ENCODE results near the gene UBR7.

DNA sequence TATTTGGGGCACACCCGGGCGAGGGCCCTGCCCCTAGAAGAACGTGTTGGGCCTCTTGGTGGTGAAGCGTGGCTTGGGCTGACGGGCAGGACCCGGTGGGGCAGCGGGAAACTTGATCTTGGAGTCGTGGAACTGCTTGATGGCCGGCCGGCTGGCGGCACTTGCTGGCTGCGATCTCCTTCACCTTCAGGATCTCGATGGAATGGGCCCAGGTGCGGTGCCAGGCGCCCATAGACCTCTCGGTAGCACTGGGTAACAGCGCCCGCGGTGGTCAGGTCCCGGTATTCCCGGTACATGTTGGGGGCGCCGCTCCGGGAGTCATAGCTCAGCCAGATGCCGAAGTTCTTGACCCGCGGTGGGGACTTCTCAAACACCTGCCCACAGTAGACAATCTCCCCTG lies 16.5 kb downstream of the UBR7 start:
- no peak for TF ChIP-seq RAD21 (IDR thresholded peaks at IDR 0.05; ENCODE audit: low read depth)
- TF ChIP-seq, protein P1, sequence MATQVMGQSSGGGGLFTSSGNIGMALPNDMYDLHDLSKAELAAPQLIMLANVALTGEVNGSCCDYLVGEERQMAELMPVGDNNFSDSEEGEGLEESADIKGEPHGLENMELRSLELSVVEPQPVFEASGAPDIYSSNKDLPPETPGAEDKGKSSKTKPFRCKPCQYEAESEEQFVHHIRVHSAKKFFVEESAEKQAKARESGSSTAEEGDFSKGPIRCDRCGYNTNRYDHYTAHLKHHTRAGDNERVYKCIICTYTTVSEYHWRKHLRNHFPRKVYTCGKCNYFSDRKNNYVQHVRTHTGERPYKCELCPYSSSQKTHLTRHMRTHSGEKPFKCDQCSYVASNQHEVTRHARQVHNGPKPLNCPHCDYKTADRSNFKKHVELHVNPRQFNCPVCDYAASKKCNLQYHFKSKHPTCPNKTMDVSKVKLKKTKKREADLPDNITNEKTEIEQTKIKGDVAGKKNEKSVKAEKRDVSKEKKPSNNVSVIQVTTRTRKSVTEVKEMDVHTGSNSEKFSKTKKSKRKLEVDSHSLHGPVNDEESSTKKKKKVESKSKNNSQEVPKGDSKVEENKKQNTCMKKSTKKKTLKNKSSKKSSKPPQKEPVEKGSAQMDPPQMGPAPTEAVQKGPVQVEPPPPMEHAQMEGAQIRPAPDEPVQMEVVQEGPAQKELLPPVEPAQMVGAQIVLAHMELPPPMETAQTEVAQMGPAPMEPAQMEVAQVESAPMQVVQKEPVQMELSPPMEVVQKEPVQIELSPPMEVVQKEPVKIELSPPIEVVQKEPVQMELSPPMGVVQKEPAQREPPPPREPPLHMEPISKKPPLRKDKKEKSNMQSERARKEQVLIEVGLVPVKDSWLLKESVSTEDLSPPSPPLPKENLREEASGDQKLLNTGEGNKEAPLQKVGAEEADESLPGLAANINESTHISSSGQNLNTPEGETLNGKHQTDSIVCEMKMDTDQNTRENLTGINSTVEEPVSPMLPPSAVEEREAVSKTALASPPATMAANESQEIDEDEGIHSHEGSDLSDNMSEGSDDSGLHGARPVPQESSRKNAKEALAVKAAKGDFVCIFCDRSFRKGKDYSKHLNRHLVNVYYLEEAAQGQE (IDR thresholded peaks at IDR 0.05; ENCODE audit: low read depth), result no peak
- TF ChIP-seq, protein P2, sequence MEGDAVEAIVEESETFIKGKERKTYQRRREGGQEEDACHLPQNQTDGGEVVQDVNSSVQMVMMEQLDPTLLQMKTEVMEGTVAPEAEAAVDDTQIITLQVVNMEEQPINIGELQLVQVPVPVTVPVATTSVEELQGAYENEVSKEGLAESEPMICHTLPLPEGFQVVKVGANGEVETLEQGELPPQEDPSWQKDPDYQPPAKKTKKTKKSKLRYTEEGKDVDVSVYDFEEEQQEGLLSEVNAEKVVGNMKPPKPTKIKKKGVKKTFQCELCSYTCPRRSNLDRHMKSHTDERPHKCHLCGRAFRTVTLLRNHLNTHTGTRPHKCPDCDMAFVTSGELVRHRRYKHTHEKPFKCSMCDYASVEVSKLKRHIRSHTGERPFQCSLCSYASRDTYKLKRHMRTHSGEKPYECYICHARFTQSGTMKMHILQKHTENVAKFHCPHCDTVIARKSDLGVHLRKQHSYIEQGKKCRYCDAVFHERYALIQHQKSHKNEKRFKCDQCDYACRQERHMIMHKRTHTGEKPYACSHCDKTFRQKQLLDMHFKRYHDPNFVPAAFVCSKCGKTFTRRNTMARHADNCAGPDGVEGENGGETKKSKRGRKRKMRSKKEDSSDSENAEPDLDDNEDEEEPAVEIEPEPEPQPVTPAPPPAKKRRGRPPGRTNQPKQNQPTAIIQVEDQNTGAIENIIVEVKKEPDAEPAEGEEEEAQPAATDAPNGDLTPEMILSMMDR (IDR thresholded peaks at IDR 0.05 in 2 of 3, conservative IDR thresholded peaks at IDR 0.05 in 1 of 3; ENCODE audit: borderline replicate concordance in 1 of 3, insufficient read depth in 1 of 3, low read depth in 2 of 3, low read length in 2 of 3), result no peak
- no peak for TF ChIP-seq YY1 (IDR thresholded peaks at IDR 0.05; ENCODE audit: extremely low read depth, insufficient replicate concordance, low read depth, low read length)
- TF ChIP-seq POLR2A (IDR thresholded peaks at IDR 0.05; ENCODE audit: borderline replicate concordance, extremely low read depth, insufficient read depth, insufficient read length), result no peak
- no peak for TF ChIP-seq EGR1 (IDR thresholded peaks at IDR 0.05; ENCODE audit: low read depth)
- TF ChIP-seq, protein P3, sequence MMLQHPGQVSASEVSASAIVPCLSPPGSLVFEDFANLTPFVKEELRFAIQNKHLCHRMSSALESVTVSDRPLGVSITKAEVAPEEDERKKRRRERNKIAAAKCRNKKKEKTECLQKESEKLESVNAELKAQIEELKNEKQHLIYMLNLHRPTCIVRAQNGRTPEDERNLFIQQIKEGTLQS (IDR thresholded peaks at IDR 0.05), result no peak
- TF ChIP-seq, protein P4, sequence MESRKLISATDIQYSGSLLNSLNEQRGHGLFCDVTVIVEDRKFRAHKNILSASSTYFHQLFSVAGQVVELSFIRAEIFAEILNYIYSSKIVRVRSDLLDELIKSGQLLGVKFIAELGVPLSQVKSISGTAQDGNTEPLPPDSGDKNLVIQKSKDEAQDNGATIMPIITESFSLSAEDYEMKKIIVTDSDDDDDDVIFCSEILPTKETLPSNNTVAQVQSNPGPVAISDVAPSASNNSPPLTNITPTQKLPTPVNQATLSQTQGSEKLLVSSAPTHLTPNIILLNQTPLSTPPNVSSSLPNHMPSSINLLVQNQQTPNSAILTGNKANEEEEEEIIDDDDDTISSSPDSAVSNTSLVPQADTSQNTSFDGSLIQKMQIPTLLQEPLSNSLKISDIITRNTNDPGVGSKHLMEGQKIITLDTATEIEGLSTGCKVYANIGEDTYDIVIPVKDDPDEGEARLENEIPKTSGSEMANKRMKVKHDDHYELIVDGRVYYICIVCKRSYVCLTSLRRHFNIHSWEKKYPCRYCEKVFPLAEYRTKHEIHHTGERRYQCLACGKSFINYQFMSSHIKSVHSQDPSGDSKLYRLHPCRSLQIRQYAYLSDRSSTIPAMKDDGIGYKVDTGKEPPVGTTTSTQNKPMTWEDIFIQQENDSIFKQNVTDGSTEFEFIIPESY (IDR thresholded peaks at IDR 0.05; ENCODE audit: extremely low read depth, insufficient replicate concordance, low read length), result no peak
- no peak for TF ChIP-seq SP1 (IDR thresholded peaks at IDR 0.05; ENCODE audit: low read depth)
- no peak for TF ChIP-seq ELF1 (IDR thresholded peaks at IDR 0.05; ENCODE audit: borderline replicate concordance, low read depth)
- no peak for TF ChIP-seq POLR2AphosphoS5 (IDR thresholded peaks at IDR 0.05; ENCODE audit: low read depth, low read length)
- no peak for TF ChIP-seq ZNF274 (IDR thresholded peaks at IDR 0.05; ENCODE audit: low read depth, low read length)
